H9 (cell line): ENCODE data around the gene CYP1B1. TPM values are rescaled to one million over a fixed set of nuclear protein-coding genes. Genes with fewer than 3 reads are reported as not detected.

Source experiments
- DNase-seq: peaks from one replicate; pipeline ENCODE4 v3.0.0-alpha.2; 2017
- H2AFZ ChIP-seq: one replicate; pipeline ENCODE4 v1.6.1; 2013; ENCODE audit warnings: mild to moderate bottlenecking, low read length, control low read depth, moderate library complexity
- H2AK5ac ChIP-seq: 2 replicates; pipeline ENCODE4 v1.6.1; 2013; ENCODE audit warnings: low read length, control low read depth, mixed read lengths; ENCODE audit not compliant: insufficient read length
- H2BK120ac ChIP-seq: one replicate; pipeline ENCODE4 v1.6.1; 2013; ENCODE audit warnings: low read depth, mild to moderate bottlenecking, low read length, control low read depth, inconsistent platforms; ENCODE audit not compliant: poor library complexity, severe bottlenecking
- H2BK12ac ChIP-seq: 2 replicates; pipeline ENCODE4 v1.6.1; 2013; ENCODE audit warnings: low read length, control low read depth, mixed read lengths, low read depth; ENCODE audit not compliant: insufficient read length
- H2BK15ac ChIP-seq: 2 replicates; pipeline ENCODE4 v1.6.1; 2013; ENCODE audit warnings: low read depth, low read length, control low read depth
- H2BK20ac ChIP-seq: one replicate; pipeline ENCODE4 v1.6.1; 2013; ENCODE audit warnings: low read depth, mild to moderate bottlenecking, low read length, control low read depth, inconsistent platforms; ENCODE audit not compliant: poor library complexity, severe bottlenecking
- H2BK5ac ChIP-seq: 2 replicates; pipeline ENCODE4 v1.6.1; 2013; ENCODE audit warnings: low read length, control low read depth, mixed read lengths; ENCODE audit not compliant: insufficient read length
- H3K14ac ChIP-seq: 2 replicates; pipeline ENCODE4 v1.6.1; 2013; ENCODE audit warnings: low read length, control low read depth; ENCODE audit not compliant: insufficient read depth
- H3K18ac ChIP-seq: 2 replicates; pipeline ENCODE4 v1.6.1; 2013; ENCODE audit warnings: low read depth, mild to moderate bottlenecking, mixed read lengths, low read length, control low read depth; ENCODE audit not compliant: insufficient read length
- H3K23ac ChIP-seq: 2 replicates; pipeline ENCODE4 v1.6.1; 2013; ENCODE audit warnings: low read length, control low read depth, mixed read lengths, low read depth; ENCODE audit not compliant: insufficient read length
- H3K23me2 ChIP-seq: 2 replicates; pipeline ENCODE4 v1.6.1; 2013; ENCODE audit warnings: low read depth, mild to moderate bottlenecking, mixed read lengths, low read length, control low read depth; ENCODE audit not compliant: insufficient read length, poor library complexity, severe bottlenecking
- H3K27ac ChIP-seq: 2 replicates; pipeline ENCODE4 v1.5.1; 2013; ENCODE audit warnings: low read length, control low read depth, mixed read lengths, low read depth; ENCODE audit not compliant: insufficient read length
- H3K27me3 ChIP-seq: 2 replicates; pipeline ENCODE4 v1.6.1; 2013; ENCODE audit warnings: low read length, control low read depth, inconsistent platforms; ENCODE audit not compliant: insufficient read depth
- H3K4ac ChIP-seq: 2 replicates; pipeline ENCODE4 v1.6.1; 2013; ENCODE audit warnings: low read depth, mild to moderate bottlenecking, control low read depth, inconsistent platforms, low read length, moderate library complexity
- H3K4me1 ChIP-seq: 2 replicates; pipeline ENCODE4 v1.6.1; 2013; ENCODE audit warnings: low read length, control low read depth, inconsistent platforms; ENCODE audit not compliant: insufficient read depth
- H3K4me2 ChIP-seq: 2 replicates; pipeline ENCODE4 v1.6.1; 2013; ENCODE audit warnings: low read length, control low read depth, mixed read lengths; ENCODE audit not compliant: insufficient read length, insufficient read depth
- H3K56ac ChIP-seq: 2 replicates; pipeline ENCODE4 v1.6.1; 2013; ENCODE audit warnings: low read depth, mild to moderate bottlenecking, mixed read lengths, low read length, control low read depth; ENCODE audit not compliant: insufficient read length
- H3K79me1 ChIP-seq: 2 replicates; pipeline ENCODE4 v1.6.1; 2013; ENCODE audit warnings: low read depth, mild to moderate bottlenecking, moderate library complexity, low read length, control low read depth, inconsistent platforms; ENCODE audit not compliant: insufficient read depth, poor library complexity, severe bottlenecking
- H3K79me2 ChIP-seq: 2 replicates; pipeline ENCODE4 v1.6.1; 2013; ENCODE audit warnings: low read length, control low read depth, inconsistent platforms; ENCODE audit not compliant: insufficient read depth
- H3K9ac ChIP-seq: 2 replicates; pipeline ENCODE4 v1.6.1; 2013; ENCODE audit warnings: low read length, control low read depth, mixed read lengths; ENCODE audit not compliant: insufficient read length; ENCODE audit errors: extremely low read depth
- H3K9me3 ChIP-seq: one replicate; pipeline ENCODE4 v1.6.1; 2013; ENCODE audit warnings: low read depth, low read length, inconsistent platforms; ENCODE audit not compliant: control insufficient read depth
- H3T11ph ChIP-seq: one replicate; pipeline ENCODE4 v1.6.1; 2013; ENCODE audit warnings: mild to moderate bottlenecking, low read length, control low read depth, inconsistent platforms
- H4K20me1 ChIP-seq: one replicate; pipeline ENCODE4 v1.6.1; 2013; ENCODE audit not compliant: control insufficient read depth, insufficient read length, insufficient read depth
- H4K5ac ChIP-seq: 2 replicates; pipeline ENCODE4 v1.6.1; 2013; ENCODE audit warnings: low read depth, mild to moderate bottlenecking, mixed read lengths, low read length, control low read depth; ENCODE audit not compliant: insufficient read length
- H4K8ac ChIP-seq: replicated peaks from 2 replicates; pipeline ENCODE4 v1.6.1; 2013; ENCODE audit warnings: low read length, control low read depth, mixed read lengths, low read depth; ENCODE audit not compliant: insufficient read length
- H4K91ac ChIP-seq: 2 replicates; pipeline ENCODE4 v1.6.1; 2013; ENCODE audit warnings: low read depth, mild to moderate bottlenecking, moderate library complexity, mixed read lengths, low read length, control low read depth; ENCODE audit not compliant: insufficient read length
- H3K27ac Mint-ChIP-seq, 3 experiments: 2 replicates in 2 of 3; 3 replicates in 1 of 3; pipeline ENCODE4 v1.8.0; 2020 to 2021; ENCODE audit warnings: mixed read lengths in 3 of 3, mild to moderate bottlenecking in 1 of 3, moderate library complexity in 1 of 3
- H3K27me3 Mint-ChIP-seq: 2 replicates; pipeline ENCODE4 v1.8.0; 2021; ENCODE audit warnings: low read depth, mild to moderate bottlenecking, moderate library complexity, mixed read lengths
- H3K36me3 Mint-ChIP-seq, 3 experiments: 2 replicates in 2 of 3; 3 replicates in 1 of 3; pipeline ENCODE4 v1.8.0; 2020 to 2021; ENCODE audit warnings: low read depth in 3 of 3, mixed read lengths in 3 of 3; ENCODE audit not compliant: insufficient read depth in 1 of 3
- H3K4me1 Mint-ChIP-seq, 2 experiments: 2 replicates each; pipeline ENCODE4 v1.8.0; 2020; ENCODE audit warnings: mixed read lengths in 2 of 2
- H3K4me3 Mint-ChIP-seq, 2 experiments: 2 replicates in 1 of 2; 3 replicates in 1 of 2; pipeline ENCODE4 v1.8.0; 2020 to 2021; ENCODE audit warnings: mild to moderate bottlenecking in 2 of 2, mixed read lengths in 2 of 2, moderate library complexity in 1 of 2
- H3K9me3 Mint-ChIP-seq, 2 experiments: 2 replicates in 1 of 2; 3 replicates in 1 of 2; pipeline ENCODE4 v1.8.0; 2020; ENCODE audit warnings: mild to moderate bottlenecking in 2 of 2, mixed read lengths in 2 of 2, moderate library complexity in 1 of 2
- WGBS: extraction: QIAGEN DNeasy Blood & Tissue Kit; methylation state at CpG from one replicate; pipeline ENCODE4 v1.1.7; 2013; ENCODE audit warnings: missing lambda C conversion rate, low lambda C conversion rate, mixed read lengths; ENCODE audit not compliant: insufficient read length; ENCODE audit errors: extremely low coverage; 5-methylcytosine and 5-hydroxymethylcytosine counted together
- total RNA-seq: library from RNA; stranded (reverse); gene quantifications from 2 replicates; pipeline ENCODE4 v1.2.1, GENCODE V29; 2021
- TF ChIP-seq, protein P1 (sequence below): fragments of 200-600 bp; sonication (generic); conservative IDR thresholded peaks from 3 replicates; pipeline ENCODE4 v1.8.0; 2021; ENCODE audit warnings: antibody characterized with exemption, mild to moderate bottlenecking

CYP1B1 gene
- total RNA-seq, 1 experiment from 2014 or later, result 2.7 TPM

DNA sequence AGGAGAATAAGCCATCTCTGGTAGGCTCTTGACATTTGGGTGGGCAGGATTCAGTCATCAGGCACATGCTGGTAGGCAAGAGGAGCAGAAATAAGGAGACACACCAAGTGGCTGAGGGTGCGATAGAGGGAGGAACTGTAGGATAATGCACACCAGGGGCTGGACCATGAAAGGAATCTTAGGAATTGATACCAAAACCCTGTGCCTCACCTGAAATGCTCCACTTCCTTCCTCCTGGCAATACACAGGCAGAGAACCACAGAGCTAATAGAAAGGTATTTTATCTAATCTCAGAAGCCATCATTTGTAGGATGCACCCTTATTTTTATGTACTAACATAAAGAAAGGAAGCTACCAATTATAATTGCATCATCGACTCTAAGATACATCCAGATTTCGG, 4.4 kb upstream of the CYP1B1 start:
- Histone ChIP-seq H3K18ac (no peak overlapping the region), H4K8ac (no peak overlapping the region), H4K20me1 (no peaks in the 10 kb centered on the region), H3K14ac (no peak overlapping the region), H3T11ph (no peak overlapping the region), H3K56ac (no peak overlapping the region), H4K91ac (no peak overlapping the region), H3K23ac (no peak overlapping the region), H2AK5ac (no peak overlapping the region), H2BK12ac (no peak overlapping the region), H3K4me2 (peak overlapping the region; percentile 4), H3K79me1 (no peaks in the 10 kb centered on the region), H3K4me1 (peaks cover 15% of the 10 kb centered on the region), H3K27ac (no peak overlapping the region), H3K9me3 (no peaks in the 10 kb centered on the region), H3K79me2 (no peaks in the 10 kb centered on the region), H3K23me2 (peaks cover 6% of the 10 kb centered on the region), H3K9ac (no peak overlapping the region), H2BK20ac (no peak overlapping the region), H2BK15ac (no peak overlapping the region), H3K27me3 (peaks cover 8% of the 10 kb centered on the region), H2AFZ (no peak overlapping the region), H4K5ac (no peak overlapping the region), H3K4ac (no peak overlapping the region), H2BK5ac (no peak overlapping the region), H2BK120ac (no peak overlapping the region)
- peaks cover 46% of the 10 kb centered on the region for H3K27me3 Mint-ChIP-seq
- peaks cover 69 to 77% of the 10 kb centered on the region in 2 experiments for H3K4me1 Mint-ChIP-seq
- peaks cover 0 to 4% (median 0%) of the 10 kb centered on the region in 3 experiments; a peak in 2 of 7 replicates for H3K36me3 Mint-ChIP-seq
- no CpG with 5 or more reads among the region's 3 CpGs for WGBS
- no peak overlapping the region for H3K4me3 Mint-ChIP-seq
- TF ChIP-seq, protein P1, sequence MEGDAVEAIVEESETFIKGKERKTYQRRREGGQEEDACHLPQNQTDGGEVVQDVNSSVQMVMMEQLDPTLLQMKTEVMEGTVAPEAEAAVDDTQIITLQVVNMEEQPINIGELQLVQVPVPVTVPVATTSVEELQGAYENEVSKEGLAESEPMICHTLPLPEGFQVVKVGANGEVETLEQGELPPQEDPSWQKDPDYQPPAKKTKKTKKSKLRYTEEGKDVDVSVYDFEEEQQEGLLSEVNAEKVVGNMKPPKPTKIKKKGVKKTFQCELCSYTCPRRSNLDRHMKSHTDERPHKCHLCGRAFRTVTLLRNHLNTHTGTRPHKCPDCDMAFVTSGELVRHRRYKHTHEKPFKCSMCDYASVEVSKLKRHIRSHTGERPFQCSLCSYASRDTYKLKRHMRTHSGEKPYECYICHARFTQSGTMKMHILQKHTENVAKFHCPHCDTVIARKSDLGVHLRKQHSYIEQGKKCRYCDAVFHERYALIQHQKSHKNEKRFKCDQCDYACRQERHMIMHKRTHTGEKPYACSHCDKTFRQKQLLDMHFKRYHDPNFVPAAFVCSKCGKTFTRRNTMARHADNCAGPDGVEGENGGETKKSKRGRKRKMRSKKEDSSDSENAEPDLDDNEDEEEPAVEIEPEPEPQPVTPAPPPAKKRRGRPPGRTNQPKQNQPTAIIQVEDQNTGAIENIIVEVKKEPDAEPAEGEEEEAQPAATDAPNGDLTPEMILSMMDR, result no peak
- peaks cover 0 to 2% of the 10 kb centered on the region in 2 experiments; a peak in 4 of 5 replicates for H3K9me3 Mint-ChIP-seq
- no peak overlapping the region; a peak in 1 of 7 replicates for H3K27ac Mint-ChIP-seq
- DNase-seq, result peak; percentile 38
